Stimulated activated CD4-positive, alpha-beta T cell treated with anti-CD3 and anti-CD28 coated beads, Interleukin-1b, Interleukin-23, amount 100 ng/mL, for 1 hour (primary cell): ENCODE results near the gene SLC13A3.

Experiments used
- DNase-seq, 2 donors: peaks; one replicate each; pipeline ENCODE4 v3.0.0-alpha.2; 2020; ENCODE audit warnings: low read depth in 2 of 2

SLC13A3 gene, protein sequence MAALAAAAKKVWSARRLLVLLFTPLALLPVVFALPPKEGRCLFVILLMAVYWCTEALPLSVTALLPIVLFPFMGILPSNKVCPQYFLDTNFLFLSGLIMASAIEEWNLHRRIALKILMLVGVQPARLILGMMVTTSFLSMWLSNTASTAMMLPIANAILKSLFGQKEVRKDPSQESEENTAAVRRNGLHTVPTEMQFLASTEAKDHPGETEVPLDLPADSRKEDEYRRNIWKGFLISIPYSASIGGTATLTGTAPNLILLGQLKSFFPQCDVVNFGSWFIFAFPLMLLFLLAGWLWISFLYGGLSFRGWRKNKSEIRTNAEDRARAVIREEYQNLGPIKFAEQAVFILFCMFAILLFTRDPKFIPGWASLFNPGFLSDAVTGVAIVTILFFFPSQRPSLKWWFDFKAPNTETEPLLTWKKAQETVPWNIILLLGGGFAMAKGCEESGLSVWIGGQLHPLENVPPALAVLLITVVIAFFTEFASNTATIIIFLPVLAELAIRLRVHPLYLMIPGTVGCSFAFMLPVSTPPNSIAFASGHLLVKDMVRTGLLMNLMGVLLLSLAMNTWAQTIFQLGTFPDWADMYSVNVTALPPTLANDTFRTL

DNA sequence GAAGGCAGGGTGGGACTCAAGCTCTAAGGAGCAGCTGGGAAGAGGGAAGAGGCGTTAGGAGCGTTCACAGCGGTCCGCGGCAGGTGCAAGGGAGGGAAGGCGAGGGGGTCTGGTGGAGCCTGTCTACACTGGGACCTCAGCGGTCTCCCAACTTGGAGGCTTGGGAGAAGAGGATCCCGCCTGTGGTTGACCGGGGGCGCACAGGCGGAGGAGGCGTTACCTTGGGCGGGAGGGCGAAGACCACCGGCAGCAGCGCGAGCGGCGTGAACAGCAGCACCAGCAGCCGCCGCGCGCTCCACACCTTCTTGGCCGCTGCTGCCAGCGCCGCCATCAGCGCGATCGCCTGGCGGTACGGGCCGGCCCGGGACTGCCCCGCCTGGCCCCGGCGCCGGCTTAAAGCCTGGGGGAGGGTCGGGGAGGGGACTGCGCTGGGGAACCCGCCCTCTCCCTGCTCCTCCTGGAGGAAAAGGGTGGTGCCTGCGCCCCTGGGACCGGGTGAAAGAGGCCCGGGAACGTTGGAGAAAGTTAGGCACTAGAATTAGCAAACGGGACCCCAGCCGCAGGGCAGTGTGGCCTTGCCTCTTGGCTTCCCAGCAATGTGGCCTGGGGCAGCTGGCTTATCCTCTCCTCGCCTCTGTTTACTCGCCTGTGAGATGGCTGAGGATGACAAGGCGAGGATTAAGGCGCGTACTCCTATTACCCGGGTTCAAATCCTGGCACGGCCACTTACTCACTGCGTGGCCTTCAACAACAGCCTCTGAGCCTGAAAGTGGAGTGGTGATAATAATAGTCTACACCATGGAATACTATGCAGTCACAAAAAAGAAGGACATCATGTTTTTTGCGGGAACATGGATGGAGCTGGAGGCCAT is at the start of gene SLC13A3:
Gene SLC13A3 (minus strand): TSS at position 369 of the 872 bp plus-strand sequence. CDS start 38 bp downstream, at position 331.
- DNase-seq: no peak

GRCh38 chr20:46701057-46701456 is 49.8 kb upstream of the SLC13A3 start:
- DNase-seq: no peak

- no peak for DNase-seq
Observed at GRCh38 chr20:46700481-46700880, 49.2 kb upstream of the SLC13A3 start.

GRCh38 chr20:46699651-46700359 is 48.5 kb upstream of the SLC13A3 start:
- DNase-seq: no peak

DNA sequence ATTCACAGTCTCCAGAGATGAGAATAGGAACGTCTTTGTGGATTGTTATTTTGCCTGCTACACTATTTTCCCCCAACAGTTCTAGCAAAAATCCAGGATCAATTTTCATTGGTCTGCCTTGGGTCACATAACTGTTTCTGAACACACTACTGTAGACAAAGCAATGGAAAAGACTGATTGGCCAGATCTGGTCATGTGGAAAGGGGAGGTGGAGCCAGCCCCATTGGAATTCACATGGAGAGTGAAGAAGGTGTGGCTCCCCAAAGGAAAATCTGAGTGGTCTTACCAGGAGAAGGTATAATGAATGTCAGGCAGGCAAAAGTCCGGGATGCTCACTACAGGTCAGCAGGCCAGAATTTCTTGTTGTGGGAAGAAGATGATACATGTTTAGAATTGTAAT is 47.5 kb upstream of the SLC13A3 start:
- DNase-seq: no peak

DNA sequence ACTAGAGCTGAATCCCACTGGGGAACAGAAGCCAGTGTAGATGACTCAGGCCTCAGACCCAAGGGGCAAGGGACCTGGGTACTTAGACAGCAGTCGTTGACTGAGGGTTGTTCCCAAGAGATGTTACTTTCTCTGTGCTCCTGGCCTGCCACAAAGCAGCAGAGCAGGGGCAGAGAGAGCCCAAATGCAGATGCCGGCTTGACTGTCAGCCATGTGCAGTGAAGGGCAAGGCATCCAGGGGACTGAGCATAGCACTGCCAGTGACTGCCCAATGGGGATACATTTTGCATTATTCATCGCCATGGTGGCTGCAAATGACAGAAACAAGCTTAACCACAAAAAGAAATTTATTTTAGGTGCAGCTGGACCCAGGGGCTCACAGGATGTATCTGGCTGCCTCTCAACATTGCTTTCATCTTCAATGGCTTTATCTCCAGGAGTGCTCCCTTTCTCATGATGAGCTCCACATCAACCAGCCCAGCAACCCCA is 45.6 kb upstream of the SLC13A3 start:
- no peak for DNase-seq

GRCh38 chr20:46695892-46696291 is 44.6 kb upstream of the SLC13A3 start:
- no peak for DNase-seq

DNA sequence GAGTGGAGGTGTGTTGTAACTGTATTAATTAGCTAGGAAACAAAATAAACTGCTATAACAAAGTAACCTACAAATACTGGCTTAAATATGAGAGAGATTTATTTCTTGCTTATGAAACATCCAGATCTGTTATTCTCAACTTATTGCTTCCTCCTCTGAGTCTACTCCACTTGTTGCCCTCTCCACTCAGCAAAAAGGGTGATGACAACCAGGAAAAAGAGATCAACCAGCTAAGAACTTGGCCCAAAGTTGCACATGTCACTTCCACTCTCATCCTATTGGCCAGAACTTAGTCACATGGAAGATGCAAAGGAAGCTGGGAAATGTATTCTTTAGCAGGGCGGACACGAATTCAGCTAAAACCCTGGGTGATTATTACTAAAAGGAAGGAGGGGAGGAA is 43.2 kb upstream of the SLC13A3 start:
- no peak for DNase-seq

- DNase-seq: no peak
Observed at GRCh38 chr20:46691196-46691595, 39.9 kb upstream of the SLC13A3 start.

- no peak for DNase-seq
Observed at GRCh38 chr20:46690219-46691106, 39.2 kb upstream of the SLC13A3 start.

DNA sequence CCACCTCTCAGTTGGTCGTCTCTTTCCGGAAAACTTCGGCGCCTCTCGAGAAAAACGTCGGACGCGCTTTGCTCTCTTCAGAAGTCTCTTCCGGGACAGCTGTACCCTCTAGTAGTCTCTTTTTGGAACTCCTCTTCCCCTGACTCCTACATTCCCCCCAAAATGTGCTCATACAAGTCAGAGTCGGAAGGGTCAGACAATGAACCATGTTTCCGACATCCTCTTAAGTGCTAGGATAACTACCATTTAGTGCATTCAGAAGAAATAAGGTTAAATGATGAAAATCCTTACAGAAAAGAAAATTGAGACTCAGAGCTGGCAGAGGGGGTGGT is 38.5 kb upstream of the SLC13A3 start:
- no peak for DNase-seq

GRCh38 chr20:46689082-46689753 is 38.0 kb upstream of the SLC13A3 start, which contains the start of gene TP53RK:
Gene TP53RK, minus strand, starts transcription at chr20:46689444. Its CDS starts 30 bp downstream, at chr20:46689414.
- peak; percentile 80 to 91 for DNase-seq

DNA sequence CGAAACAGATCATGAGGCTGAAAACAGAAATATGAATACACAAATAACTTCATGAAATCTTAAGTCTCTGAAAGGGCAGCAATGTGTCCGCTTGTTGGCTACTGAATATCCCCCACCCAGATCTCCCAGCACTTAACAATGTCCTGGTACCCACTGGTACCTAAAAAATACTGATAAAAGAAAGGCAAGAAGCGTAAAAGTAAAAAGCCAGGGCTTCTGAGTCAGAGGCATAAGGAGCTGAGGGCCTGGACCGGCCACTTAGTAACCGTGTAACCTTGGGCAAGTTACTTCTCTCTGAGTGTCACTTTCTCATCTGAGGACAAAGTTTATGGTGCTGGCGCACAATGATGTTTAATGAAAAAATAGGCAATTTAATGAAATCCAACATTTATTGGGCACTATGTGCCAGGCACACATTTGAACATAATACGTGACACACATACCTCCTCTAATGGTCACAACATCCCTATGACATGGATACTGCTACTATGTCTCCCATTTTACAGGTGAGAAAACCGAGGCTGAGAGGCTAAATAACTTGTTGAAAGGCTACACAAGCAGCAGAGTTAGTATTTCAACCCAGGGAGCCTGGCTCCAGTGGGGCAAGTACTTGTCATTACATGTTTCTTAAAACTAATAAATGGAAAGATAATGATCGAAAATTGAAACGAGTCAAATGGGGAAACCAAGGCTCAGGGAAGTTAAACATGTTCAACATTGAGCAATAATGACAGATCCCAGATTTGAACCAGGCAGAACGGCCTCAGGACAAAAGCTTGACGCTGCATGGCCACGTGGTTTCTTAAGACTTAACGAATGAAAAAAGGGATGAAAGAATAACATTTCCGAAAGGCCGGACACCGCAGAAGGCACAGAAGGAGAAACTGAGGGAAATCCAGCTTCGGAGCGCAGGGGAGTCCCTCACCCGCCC is 37.2 kb upstream of the SLC13A3 start:
- DNase-seq: no peak

GRCh38 chr20:46683939-46684750 is 32.9 kb upstream of the SLC13A3 start:
- DNase-seq: no peak

- no peak for DNase-seq
Observed at GRCh38 chr20:46683668-46683938, 32.3 kb upstream of the SLC13A3 start.

DNA sequence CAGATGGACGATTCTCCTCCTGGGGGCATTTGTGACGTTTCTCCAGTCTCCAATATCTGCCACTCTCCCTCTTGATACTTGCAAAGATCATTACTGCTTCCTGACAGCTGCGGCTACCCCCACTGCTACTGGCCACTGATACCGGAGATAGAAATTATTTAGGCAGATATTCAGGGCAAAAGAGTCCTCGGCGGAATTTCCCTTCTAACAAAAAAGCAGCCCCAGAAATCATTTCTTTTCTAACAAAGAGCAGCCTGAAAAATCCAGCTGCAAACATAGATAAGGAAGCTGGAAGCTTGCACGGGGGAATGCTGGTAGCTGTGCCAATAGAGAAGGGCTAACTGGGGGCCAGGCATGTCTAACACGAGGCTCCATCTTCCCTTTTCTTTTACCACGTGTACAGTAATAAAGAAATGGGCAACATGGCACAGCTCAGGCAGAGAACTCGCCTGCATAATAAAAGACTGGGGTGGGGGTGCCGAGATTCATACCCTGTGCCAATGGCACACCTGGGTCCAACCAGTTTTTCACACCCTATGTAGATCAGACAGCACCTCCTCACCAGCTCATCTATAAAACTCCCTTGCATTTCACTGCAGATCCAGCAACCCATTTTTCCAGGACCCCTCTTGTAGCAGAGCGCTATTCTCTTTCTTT is 31.9 kb upstream of the SLC13A3 start:
- DNase-seq: no peak

GRCh38 chr20:46682063-46682821 is 31.0 kb upstream of the SLC13A3 start:
- DNase-seq: no peak
